ENCODE measurements around the gene CHCHD6.
A peak's percentile ranks its signal among the peaks of the same experiment; 100 is the strongest.

Gene CHCHD6

DNA sequence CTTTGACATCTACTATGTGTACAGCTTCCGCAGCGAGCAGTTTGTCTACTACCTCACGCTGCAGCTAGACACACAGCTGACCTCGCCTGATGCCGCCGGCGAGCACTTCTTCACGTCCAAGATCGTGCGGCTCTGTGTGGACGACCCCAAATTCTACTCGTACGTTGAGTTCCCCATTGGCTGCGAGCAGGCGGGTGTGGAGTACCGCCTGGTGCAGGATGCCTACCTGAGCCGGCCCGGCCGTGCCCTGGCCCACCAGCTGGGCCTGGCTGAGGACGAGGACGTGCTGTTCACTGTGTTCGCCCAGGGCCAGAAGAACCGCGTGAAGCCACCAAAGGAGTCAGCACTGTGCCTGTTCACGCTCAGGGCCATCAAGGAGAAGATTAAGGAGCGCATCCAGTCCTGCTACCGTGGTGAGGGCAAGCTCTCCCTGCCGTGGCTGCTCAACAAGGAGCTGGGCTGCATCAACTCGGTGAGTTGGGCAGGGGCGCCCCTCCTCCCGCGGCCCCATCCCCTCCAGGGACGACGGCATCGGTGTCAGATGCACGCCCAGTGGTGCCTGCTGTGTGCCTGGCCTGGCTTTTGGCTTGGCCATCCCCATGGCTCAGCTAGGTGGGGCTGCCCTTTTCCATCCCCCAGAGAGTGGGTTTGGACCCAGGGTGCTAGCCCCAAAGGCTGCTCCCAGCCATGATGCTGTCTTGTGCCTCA, 285.4 kb downstream of the CHCHD6 start:
- no peak for DNase-seq

DNA sequence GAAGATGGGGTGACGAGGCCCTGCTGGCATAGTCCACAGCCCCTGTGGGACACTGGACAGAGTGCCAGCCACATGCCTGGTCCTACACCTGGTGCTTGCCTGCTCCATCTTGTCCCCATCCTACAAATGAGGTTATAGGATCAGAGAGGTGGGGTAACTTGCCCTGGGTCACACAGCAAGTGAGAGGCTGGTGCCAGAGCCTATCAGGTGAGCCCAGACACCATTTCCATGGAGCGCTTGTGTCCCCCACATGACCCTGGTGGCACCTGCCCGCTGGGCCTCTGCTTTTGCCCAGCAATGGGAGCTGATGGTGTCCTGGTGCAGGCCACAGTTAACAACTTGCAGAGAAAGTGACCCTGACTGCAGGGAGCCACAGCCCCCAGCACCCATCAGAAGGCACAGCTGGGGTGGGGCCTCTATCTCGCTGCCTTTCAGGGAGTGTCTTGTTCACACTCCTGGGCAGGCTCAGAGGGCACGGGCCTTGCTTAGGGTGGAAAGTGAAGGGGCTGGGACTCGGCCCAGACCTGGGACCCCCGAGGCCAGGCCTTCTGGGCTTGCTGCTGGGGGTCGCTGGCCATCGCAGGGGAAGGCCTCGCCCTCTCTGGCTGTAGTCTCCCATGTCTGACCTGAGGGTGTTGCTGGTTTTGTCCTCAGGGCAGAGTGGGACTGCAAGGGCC, 286.1 kb downstream of the CHCHD6 start:
- no peak for DNase-seq

DNA sequence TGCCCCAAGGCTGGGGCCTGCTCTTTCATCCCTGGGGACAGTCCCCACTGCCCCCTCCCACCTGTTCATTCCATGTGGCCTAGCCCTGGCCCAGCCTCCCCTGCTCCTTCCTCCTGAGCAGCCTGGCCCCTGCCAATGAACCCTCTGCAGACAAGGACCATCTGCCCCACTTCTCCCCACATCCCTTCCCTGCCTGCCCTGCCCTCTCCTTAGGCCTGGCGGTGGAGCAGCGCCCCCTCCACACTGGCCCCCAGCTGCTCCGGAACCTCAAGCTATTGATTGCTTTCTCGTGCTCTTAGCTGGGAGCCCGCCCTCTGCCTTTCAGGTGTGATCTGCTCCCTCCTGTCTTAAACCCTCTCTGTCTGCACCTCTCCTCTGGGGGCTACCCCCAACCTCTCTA, 286.9 kb downstream of the CHCHD6 start:
- no peak for DNase-seq

DNA sequence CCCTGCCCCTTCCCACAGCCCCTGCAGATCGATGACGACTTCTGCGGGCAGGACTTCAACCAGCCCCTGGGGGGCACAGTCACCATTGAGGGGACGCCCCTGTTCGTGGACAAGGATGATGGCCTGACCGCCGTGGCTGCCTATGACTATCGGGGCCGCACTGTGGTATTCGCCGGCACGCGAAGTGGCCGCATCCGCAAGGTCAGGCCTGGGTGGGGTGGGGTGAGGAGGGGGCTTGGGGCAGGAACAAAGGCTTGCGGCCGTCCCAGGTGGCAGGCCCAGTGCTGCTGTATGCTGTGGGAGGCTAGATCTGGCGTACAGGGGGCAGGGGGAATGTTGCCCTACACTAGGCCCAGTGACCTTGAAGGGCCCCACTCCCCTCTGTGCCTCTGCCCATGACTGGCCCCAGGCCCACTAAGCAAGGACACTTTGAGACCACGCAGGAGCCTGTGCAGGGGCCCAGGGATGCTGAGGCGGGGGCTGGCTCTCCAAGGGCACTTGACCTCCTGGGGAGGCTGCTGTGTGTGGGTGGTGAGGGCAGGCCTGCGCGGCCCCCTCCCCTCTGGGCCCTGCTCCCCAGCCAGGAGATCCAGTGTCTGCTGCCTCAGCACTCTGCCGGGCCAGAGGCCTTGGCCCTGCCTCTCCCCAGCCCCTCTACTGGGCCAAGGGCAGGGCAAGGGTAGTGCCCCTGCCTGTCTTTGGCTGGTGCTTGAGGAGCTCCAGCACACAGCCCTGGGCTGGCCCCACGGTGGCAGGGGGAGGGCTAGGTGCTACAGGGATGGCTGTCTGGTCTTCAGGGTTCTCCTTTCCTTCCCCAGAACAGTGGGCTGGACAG, 287.5 kb downstream of the CHCHD6 start:
- DNase-seq, result no peak

DNA sequence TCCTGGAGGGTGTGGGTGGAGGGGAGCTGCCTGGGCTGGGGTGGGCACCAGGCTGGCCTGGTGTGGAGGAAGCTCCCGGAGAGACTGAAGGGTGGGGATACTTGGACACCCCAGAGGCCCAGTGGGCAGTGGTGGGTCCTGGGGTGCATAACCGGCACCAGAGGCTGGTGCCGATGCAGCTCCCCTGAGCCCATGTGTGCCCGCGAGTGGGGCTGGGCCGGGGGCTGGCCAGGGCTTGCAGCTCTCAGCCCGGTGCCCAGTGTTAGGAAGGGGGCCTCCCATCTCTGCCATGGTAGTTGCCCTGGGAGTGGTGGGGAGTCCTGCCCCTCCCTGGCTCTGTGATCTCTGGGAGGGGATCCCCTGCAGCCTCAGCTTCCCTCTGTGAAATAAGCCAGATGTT, 288.2 kb downstream of the CHCHD6 start:
- no peak for DNase-seq

DNA sequence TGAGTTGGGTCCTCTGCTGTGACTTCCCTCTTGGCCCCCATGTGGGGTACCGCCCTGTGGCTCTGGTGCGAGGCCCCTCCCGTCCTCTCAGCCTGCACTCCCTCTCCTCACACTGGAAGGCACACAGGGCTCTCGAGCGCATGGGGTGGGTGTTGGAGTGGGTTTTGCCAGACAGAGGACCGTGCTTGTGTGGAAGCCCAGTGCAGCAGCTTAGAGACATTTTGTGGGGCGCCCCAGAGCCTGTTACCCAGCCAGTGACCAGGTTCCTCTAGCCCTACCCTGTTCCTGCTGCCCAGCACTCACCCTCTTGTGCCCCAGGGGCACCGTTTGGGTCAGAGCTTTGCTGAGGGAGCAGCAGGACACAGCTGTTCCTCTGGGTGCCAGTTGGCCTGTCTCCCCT, 288.7 kb downstream of the CHCHD6 start:
- DNase-seq, result no peak

DNA sequence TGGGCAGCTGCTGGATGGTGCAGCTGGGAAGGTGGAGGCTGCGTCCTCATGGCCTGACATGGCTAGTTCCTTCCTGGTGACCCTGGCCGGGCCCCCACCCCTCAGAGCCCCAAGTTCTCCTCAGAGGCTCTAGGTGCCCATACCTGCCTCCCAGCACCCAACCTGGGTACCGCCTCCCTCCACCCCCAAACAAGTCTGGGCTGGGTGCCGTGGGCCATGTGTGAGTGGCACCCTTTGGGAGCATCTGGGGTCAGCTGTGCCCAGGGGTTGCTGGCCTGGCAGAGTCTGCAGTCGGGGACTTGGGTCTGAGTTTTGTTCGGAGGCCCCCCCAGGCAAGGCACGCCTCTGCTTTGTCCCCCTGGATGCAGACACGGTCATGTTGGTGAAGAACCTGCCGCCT, 289.4 kb downstream of the CHCHD6 start:
- no peak for DNase-seq

DNA sequence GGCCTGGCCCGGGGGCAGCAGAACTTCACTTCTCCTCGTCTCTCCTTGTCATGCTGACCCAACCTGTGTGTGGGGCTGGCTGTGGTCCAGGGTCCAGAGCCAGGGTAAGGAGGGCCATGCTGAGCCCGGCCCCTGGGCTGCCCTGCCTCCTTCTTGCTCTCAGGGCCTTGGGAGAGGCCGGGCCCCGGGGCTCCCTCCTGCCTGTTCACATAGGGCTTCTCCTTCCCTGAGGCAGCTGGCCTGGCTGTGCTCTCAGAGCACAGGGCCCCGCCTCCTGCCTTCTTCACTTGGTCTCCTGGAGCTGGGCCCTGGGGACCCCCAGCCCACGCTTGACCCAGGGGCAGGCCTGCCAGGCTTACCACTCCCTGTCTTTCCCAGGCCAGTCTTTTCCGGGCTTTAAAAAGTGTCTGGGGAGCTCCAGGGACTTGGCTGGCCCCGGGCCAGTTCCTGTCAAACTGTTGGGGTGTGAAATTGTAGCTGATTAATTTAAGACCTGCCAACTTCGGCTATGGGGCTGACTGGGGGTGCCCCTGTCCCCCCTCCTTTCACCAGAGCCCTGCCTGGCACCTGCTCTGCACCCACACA, 290.7 kb downstream of the CHCHD6 start:
- DNase-seq, result peak in 8 of 58 donors; percentile 11 to 38 (median 16)

DNA sequence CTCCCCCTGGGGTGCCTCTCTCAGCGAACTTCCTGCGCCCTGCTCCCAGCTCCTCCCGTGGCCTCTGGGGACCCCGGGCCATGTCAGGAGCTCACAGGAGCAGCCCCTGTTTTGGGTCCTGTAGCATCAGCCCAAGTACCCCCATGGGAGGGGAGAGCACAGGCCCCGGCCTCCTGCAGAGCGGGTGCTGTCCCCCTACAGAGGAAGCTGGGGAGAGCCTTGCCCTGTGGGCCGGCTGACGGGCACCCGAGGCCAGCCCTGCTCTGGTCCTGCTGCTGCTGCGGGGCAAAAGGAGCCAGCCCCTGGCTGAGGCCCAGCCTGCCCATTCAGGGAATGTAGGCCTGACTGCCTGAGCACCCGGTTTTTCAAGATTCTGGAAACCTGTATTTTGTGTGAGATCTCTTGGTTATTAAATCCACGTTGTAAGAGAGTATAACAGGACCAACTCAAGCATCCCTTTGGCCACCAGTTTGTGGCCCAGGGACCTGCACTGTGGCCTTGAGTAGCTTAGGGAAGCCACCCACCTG, 291.3 kb downstream of the CHCHD6 start:
- DNase-seq, result peak in 1 of 58 donors; percentile 9

DNA sequence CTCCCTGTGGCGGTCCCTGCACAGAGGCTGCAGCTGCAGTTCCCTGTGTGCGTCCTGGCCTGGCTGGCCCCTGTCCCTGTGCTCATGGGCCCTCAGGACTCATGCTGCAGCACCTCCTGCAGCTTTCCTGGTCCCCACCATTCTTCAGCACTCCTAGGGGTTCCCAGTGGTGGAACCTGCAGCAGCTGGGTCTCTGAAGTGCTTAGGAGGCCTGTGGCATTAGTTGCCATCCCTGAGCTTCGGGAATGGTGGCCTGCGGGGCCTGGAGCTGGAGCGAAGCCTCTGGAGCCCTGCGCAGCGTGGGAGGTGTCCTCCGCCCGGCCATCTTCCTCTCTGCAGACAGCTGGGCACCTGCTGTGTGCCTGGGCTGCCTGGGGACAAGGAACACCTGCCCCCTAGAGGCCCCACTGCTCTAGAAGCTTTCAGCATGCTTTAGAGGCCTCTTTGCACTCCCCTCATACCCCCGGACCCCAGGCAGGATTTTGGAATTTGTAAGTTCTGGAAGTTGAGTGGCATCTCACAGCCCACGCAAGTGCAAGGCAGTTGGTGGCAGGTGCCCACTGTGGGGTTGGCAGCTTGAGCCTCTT, 292.0 kb downstream of the CHCHD6 start:
- DNase-seq, result no peak

DNA sequence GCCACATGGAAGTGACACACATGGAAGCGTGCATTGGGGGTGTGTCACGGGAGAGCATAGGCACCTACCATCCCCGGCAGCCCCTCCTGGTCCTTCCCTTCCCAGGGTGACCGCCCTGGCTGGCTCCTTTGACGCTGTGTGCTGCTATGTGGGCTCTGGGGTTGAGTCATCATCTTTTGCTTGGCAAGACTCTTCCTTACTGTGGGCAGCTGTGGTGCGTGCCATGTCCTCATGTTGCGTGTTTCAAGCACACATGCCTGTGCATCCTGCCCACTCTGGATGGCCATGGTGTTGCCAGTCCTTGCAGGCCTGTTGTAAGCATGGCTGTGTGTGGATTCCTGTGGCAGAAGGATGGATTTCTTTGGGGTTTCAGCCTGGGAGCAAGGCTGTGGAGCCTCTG, 292.9 kb downstream of the CHCHD6 start:
- peak in 19 of 58 donors; percentile 15 to 72 (median 39) for DNase-seq

DNA sequence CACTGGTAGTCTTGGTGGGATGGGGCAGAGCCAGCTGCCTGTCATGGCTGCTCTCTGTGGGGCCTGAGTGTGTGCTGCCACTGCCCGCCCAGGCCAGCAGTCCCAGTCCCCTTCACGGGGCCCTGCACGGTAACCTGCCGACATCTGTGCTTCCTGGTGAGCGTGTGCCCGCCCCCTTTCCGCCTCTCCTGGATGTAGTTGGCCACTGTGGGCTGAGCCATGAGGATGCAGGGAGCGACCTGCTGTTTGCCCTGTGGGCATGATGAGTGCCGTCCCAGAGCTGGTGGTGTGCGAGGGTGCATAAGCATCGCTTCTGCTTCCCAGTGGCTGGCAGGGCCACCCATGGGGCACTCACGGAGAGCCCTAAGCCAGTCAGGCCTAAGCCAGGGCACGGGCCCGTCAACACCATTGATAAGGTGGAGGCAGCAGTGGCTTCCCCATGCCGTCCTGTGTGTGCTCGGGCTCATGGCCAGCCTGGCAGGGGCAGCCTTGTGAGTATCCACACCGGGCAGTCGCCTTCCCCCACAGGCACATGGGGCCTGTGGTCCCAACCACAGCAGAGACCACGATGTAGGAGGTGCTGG, 293.5 kb downstream of the CHCHD6 start:
- DNase-seq, result no peak

DNA sequence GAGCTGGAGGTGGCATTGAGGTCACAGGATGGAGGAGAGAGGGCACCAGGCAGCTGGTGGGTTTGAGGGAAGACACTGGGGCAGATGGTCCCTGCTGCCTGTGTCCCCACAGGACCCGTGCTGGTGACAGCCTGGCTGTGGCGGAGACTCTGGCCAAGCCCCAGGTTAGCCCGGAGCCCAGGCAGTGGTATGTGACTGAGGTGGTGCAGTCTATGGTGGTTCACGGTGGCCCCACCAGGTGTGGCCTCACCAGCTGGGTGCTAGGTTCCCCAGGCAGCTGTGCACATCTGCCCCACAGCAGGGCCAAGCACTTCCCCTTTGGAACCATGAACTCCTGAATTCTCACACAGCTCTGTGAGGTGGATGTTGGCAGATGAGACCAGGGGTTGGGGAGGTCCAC, 294.3 kb downstream of the CHCHD6 start:
- DNase-seq, result no peak

DNA sequence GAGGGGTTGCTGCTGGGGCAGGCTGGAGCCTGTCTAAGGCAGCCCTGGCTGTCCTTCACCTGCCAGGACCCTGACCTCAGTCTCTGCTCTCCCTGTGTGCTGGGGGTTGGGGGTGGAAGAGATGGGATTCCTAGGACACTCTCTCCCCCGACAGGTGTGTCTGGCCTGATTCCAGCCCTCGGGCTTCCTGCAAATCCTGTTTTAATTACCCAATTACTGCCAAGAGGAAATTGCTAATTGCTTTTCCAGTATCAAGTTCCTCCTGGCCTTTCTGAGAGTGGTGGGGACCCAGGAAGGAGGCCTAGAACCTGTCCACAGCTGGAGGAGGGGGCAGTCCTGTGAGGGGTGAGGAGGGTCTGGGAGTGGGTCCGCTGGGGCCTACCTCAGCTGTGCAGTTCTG, 294.7 kb downstream of the CHCHD6 start:
- no peak for DNase-seq

DNA sequence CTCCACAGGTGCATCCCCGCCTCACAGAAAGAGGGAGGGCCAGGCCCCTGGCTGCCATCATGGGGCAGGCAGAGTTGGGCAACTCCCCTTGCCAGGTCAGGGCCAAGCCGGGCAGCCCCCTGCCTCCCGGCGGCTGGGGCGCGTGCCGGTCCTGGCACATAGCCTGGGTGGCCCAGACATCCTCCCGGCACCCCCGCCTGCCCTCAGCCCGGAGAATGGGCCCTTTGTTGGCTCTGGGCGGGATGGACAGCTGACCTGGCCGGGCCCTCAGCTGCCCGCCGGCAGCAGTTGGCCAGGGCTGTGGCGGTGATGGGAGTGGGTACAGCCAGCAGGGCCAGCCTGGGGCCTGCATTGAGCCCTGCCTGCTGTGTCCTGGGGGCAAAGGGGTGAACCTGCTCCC, 295.3 kb downstream of the CHCHD6 start:
- DNase-seq, result peak in 52 of 58 donors; percentile 14 to 84 (median 58)

DNA sequence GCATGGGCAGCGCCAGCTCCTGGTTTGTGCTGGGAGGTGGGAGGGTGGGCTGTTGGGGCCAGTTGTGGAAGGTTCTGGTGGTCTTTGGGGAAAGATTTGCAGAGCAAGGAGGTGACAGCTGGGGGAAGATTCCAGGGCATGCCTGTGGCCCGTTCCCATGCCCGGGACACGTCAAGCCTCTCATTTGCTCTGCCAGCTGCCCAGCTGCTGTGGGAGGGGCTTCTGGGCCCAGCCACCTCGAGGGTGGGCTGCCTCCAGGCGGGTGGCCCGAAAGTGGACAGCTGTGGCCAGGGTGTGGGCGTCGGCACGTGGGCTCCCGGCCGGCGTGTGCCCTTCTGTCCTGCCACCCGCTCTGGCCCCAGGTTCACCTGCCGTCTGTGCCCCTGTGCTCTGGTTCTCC, 296.1 kb downstream of the CHCHD6 start:
- DNase-seq, result peak in 2 of 58 donors; percentile 9 to 32

DNA sequence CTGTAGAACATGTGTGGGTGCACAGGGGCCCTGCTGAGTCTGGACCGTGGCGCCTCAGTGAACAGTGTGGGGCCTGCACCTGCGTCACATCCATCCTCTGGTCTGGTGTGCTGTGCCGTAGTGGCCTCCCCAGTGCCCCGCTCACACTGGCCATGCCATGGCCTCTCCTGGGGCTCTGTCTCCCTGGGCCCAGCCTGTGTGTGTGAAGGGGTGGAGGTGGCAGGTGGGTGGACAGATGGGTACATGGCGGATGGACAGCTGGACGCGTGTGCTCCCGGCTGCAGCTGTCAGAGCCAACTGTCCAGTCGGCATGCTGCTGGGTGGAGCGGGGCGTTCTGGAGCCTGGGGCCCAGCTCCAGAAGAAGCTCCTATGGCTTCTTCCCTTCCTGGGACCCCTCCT, 296.7 kb downstream of the CHCHD6 start:
- no peak for DNase-seq

DNA sequence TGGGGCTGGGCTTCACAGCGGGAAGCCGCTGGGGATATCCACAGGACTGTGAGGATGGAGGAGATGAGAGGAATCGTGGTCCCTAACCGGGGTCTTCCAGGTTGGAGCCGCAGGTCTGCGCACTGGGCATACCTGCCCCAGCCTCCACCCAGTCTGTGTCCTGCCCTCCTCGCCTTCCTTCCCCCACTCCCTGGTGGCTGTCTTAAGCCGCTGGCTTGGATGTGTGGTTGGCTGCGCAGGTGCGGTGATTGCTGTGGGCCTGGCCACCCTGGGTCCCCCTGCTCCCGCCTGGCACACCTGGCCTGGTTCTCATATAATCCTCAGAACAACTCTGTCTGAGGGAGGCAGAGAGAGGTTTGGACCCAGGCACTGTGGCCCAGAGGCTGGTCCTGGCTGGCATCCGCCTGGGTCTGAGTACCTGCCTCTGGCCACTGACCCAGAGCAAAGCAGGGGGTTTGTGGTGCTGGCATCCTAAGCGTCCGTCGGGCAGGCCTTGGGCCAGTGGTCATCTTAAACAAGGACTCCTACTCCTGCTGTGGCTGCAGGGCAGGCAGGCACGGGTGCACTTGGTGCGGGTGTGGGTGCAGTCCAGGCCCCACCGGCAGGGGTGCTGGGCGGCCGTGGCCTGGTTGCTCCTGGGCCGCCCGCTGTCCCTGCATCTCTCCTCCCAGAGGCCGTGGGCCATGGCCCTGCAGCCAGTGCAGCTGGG, 297.6 kb downstream of the CHCHD6 start:
- DNase-seq, result no peak

DNA sequence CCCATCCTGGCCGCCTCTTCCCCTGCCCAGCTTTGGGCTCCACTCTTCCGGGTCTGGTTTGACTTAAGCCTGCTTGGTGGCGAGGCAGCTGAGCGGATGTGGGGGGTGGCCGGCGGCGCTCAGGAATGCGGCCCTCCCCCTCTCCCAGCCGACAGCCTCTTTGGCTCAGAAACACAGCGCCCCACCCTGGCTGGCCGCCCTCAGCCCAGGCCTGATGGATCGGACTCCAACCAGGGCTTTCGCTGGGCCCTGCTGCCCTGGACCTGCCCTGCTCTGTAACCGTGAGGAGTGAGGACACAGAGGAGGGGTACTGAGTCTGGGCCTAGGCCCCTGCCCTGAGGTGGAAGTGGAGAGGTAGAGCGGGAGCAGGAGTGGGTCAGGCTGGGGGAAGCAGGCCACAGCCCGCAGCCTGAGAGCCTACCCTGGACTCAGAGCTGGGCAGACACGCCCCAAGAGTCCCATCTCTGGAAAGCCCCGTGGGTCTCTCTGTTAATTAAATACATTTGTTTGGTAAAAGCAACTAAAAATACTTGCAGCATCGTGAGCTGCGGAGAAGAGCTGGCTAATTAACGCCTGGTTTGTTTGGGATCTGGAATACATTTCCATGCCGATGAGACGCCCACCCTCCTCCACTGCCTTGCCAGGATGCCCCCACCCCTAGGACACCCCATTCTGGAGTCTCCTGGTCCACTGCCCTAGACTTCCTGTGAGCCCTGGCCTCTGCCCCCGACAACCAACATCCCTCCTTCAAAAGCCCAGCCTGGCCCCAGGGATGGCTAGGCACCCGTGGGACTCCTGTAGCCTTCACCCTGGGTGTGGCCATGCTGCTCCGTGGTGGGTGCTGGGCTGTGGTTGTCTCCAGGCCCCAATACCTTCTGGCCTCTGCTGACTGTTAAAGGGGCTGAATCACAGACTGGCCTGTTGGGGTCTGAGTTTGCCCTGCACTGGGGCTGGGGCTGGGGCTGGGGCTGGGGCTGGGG, 298.4 kb downstream of the CHCHD6 start:
- peak in 46 of 58 donors; percentile 9 to 70 (median 33) for DNase-seq
